Stimulated activated CD8-positive, alpha-beta memory T cell treated with anti-CD3 and anti-CD28 coated beads, Interleukin-12 subunit alpha, Interleukin-12 subunit beta, amount 100 ng/mL, for 1 hour (primary cell): ENCODE results near the gene ECSCR.
"Not testable (repeated sequence)": the region's sequence is repeated elsewhere in the genome, so short reads cannot be mapped to it uniquely, and the experiment has no call there.

Experiments used
- DNase-seq: peaks from one replicate; pipeline ENCODE4 v3.0.0-alpha.2; 2020; ENCODE audit warnings: low read depth

Gene ECSCR

DNA sequence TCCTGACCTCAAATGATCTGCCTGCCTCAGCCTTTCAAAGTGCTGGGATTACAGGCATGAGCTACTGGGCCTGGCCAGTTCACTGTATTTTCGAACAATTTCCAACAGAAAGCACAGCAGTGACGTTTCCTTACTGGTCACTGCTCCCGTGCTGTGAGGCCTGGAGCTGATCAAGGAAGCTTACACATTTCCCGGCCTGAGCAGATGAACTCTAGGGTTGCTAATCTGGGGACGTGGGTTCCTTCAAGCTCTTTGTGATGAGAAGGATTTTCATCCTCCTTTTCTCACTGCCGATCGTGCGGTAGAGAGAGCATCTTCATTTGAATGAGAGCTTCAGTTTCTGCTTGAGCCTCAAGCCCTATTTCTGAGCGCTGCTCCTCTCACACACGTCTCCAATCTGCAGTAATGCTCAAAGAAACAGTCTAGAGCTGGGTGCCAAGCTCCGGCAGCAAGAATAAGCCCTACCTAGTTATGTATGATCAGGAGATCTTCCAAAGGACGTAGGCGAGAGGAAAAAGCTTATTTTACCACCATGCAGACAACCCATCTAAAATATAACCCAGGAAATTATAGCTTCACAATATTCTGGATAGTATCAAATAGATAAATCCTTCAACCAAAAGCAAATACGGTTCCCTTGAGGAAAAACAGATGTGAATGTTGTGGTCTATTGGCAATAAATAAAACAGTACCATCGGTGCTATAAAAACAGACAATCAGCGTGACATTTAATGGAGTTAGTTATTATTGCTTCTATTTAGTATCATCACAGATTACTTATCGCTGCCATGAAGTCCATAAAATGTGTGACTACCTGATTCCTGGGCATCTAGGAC lies 51.3 kb downstream of the ECSCR start:
- DNase-seq, result no peak

DNA sequence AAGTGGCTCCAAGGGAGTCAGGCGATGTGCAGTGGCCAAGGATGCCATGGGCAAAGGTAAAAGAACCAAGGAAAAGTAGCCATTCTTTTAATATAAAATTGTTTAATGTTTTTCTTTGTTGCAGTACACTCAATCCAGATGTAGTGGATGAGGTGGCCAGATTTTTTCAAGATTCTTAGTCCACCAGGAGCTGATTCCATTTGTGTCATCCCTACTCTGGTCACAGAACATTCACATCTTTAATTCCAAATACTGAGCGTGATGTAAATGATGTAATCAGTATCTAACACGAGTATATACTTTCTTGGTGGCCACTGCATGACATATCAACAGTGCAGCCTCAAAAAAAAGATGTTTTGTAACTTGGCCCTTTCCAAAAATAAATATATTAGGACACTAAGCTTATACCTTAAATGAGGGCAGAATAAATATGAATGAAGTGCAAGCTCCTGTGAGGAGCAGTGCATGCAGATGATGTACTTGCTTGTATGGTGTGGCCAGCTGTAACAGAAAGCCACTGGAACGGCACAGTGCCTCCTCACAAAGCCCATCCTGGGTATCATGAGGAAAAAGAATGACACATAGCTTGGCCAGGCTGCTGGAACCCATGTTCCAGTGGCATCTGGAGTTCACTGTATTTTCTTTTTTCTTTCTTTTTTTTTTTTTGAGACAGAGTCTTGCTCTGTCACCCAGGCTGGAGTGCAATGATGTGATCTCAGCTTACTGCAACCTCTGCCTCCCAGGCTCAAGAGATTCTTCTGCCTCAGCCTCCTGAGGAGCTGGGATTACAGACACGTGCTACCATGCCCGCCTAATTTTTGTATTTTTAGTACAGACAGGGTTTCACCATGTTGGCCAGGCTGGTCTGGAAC lies 52.2 kb downstream of the ECSCR start:
- no peak for DNase-seq

DNA sequence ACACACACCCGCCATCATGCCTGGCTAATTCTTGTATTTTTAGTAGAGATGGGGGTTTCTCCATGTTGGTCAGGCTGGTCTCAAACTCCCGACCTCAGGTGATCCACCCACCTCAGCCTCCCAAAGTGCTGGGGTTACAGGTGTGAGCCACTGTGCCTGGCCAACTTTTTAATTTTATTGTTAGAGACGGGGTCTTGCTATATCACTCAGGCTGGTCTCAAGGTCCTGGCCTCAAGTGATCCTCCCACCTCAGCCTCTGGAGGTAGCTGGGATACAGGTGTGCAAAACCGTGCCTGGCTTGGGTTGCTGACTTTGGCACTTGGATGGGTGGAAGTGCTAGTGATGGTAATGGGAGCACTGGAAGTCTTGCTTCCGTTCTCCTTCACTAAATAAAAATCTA lies 53.4 kb downstream of the ECSCR start:
- DNase-seq, result not testable (repeated sequence)

DNA sequence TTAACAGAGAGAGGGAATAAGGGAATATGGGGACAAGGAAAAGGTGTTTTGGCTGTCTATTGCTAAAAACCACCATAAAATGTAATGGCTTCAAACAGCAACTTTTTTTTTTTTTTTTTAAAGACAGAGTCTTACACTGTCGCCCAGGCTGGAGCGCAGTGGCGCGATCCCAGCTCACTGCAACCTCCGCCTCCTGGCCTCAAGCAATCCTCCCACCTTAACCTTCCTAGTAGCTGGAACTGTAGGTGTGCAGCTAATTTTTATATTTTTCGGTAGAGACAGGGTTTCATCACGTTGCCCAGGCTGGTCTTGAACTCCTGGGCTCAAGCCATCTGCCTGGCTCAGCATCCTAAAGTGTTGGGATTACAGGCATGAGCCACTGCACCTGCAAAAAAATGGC lies 54.4 kb downstream of the ECSCR start:
- DNase-seq, result no peak

DNA sequence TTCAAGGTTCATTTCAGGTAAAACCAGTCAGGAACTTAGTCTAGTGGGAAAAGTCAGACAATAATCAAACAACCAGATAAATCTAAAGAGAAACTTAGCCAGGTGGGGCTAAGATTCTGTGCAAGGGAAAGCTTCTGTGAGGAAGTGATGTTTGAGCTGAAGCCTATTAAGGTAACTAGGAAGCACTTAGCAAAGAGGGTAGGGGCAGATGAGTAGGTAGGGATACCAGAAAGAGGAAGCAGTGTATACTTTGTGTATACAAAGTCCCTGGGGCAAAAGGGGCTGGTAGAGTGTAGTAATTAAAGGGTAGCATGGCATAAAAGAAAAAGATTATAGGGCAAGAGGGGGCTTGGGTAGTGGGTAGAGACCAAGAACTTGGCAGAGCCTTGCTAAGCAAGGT lies 55.0 kb downstream of the ECSCR start:
- no peak for DNase-seq

DNA sequence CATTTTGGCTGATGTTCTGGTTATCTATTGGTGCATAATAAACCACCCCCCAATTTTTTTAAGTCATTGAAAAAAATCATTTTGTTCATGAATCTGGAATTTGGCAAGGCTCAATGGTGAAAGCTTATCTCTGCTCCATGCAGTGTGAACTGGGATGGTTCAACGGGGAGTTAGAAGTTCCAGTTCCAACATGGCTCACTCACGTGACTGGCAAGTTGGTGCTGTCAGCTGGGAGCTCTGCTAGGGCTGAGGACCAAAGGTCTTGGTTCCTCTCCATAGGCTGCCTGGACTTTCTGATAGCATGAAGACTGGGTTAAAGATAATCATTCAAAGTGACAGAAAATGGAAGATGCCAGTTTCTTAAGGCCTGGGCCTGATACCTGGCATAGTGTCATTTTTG lies 55.6 kb downstream of the ECSCR start:
- no peak for DNase-seq

DNA sequence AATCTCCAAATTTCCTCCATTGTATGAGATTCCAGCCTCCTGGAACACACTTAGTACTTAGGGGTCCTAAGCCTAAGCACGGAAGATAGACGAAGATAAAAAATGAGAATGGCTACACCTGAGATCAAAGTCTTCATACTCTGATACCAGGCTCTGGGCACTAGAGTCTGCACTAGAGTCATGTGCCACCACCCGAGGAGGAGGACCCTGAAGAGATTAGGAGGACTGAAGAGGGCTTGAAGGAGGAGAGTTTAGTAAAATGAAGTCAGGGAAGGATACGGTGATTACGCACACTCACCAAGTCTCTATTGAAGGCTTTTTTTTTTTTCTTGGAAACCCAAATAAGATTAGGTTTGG lies 58.1 kb downstream of the ECSCR start:
- DNase-seq, result no peak

DNA sequence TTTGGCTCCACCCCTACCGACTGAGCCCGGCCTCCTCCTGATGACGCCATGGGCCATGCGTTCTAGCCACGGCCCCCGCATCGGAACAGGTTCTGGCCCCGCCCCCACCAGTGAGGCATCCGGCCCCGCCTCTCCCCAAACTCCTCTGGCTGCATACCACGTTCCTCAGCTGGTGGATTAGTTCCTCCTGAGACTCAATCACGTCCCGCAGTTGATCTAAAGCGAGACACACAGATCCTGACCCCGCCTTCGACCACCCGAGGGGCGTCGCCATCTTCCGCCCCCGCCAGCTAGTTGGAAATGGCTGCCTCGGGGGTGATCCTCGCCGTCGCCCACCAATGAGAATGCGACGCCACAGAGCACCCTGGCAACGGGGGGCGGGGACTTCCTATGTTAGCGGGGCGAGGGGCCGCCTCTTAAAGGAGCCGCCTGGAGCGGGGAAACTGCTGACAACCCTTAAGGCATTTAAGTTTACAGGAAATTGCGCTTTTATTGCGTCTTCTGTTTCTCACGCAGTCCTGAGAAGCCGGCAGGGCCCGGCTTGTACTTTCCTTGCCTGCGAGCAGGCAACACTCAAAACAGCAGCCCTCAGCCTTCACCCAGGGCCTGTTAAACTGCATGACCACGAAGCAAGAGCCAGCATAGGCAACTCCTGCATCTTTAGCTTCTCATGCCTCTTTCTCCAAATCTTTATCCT lies 58.6 kb downstream of the ECSCR start, which contains the start of gene SPATA24:
Gene SPATA24 (minus strand): TSS at position 303 of the 697 bp plus-strand sequence. CDS start 29 bp downstream, at position 274.
- peak; percentile 96 for DNase-seq

DNA sequence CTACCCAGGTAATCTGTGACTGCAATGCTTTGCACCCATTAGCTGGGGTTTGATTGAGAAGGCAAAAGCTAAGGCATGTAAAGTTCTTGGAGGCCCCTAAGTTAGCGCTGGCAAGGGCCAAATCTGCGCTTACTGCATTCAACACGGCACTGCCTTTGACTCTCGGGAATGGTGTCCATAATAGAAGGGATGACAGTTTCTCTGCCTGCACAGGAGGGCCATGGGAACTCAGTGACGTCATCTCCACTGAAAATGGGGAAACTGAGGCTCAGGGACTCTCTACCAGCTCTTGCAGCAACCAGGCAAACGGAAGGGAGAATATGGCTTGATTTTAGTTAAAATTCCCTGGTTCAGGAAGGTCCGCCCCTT lies 59.1 kb downstream of the ECSCR start:
- no peak for DNase-seq

DNA sequence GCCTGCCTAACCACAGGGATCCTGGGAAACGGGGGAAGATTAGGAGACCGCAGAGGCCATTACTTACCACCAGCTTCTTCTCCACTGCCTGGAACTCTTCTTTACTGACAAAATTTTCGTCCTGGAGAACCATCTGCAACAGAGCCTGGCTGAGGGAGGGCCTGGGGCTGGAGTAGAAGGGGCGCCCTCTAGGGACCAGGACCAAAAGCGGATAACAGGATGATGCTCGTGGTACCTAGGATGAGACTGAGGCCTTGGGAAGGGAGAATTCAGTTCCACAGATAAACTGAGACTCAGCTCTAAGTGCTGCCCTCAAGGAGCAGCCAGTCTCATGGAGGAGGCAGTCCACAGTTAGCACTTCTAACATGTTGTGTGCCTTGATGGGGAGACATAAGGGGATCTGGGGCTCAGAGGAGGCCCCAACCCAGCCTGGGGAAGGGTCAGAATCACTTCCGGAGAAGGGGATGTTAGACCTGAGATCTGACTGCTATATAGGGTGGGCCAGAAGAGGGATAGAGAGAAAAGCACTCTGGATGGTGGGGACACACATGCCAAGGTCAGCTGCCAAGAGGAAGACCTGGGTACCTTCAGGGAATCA lies 59.9 kb downstream of the ECSCR start:
- no peak for DNase-seq

DNA sequence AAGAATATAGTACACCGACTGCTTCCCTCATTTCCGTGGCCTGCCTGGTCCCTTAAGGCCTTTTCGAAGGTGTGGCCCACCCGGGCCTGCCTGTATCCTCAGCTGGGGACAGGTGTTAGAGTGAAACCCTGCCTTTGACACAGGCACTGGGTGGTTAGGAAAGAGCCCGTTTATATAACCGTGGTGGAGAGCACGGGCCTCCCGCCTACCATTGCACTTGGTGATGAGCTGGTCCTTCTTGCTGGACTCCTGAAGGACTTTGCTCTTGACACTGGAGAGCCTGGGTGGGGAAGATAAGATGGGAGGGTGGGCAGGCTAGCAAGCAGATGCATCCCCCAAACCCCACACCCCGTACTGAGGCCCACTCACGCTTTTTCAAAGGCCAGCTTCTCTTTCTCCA lies 61.0 kb downstream of the ECSCR start:
- DNase-seq, result no peak

DNA sequence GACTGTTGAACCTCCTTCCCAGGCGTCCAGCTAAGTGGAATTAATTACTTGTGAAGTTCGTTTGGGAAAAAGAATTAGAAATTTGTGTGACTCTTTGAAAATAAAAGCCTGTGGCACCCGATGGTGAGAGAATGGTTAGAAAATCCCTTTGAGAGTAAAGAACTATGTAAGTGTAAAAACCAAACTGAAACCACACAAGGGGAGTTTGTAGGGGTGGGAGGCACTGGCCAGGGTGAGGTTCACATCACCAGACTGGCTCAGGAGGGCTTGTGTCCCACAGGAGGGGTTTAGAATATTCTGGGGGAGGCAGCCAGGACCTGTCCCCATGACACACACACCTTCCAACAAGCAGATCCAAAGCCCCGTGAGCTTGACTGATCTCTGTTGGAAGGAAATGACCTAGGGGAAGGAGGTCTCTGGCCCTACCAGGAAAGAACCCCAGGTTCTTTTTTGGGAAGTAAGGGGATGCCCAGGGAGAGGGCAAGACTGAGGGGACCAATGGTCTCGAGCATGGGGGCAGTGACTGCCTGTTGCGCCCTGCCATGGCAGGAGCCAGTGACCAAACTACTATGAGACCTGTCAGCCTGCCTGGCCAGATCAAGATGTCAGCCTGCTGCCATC lies 62.9 kb downstream of the ECSCR start:
- no peak for DNase-seq
